Smooth muscle cell (in vitro differentiated cells): Measurements from ENCODE around the gene KRT80. TPM values are rescaled to one million over a fixed set of nuclear protein-coding genes. Genes with fewer than 3 reads are reported as not detected.
A peak's percentile ranks its signal among the peaks of the same experiment; 100 is the strongest.

Experiments used
- DNase-seq: peaks from one replicate; lab custom pipeline; 2025; ENCODE audit not compliant: unreplicated experiment; lab: John Stamatoyannopoulos, UW
- H2AFZ ChIP-seq: fragments of 200-600 bp; sonication (generic); 2 replicates; pipeline ENCODE4 v1.6.0; 2016; ENCODE audit warnings: antibody characterized with exemption, low read depth, mild to moderate bottlenecking
- H3F3A ChIP-seq: fragments of 200-600 bp; sonication (generic); 2 replicates; pipeline ENCODE4 v1.6.0; 2017; ENCODE audit warnings: antibody characterized with exemption, low read depth
- H3K27ac ChIP-seq: fragments of 200-600 bp; sonication (generic); 2 replicates; pipeline ENCODE4 v1.5.1; 2016; ENCODE audit warnings: low read depth, mild to moderate bottlenecking
- H3K27me3 ChIP-seq: fragments of 200-600 bp; sonication (generic); 2 replicates; pipeline ENCODE4 v1.6.1; 2016; ENCODE audit warnings: low read depth, mild to moderate bottlenecking
- H3K36me3 ChIP-seq: fragments of 200-600 bp; sonication (generic); 2 replicates; pipeline ENCODE4 v1.5.1; 2016; ENCODE audit warnings: low read depth
- H3K4me1 ChIP-seq: fragments of 200-600 bp; sonication (generic); 2 replicates; pipeline ENCODE4 v1.5.1; 2016; ENCODE audit warnings: low read depth
- H3K4me2 ChIP-seq: fragments of 200-600 bp; sonication (generic); 2 replicates; pipeline ENCODE4 v1.6.0; 2016; ENCODE audit warnings: mild to moderate bottlenecking
- H3K4me3 ChIP-seq: fragments of 200-600 bp; sonication (generic); 2 replicates; pipeline ENCODE4 v1.5.1; 2016; ENCODE audit warnings: mild to moderate bottlenecking
- H3K79me2 ChIP-seq: fragments of 200-600 bp; sonication (generic); 2 replicates; pipeline ENCODE4 v1.6.0; 2016; ENCODE audit warnings: low read depth, mild to moderate bottlenecking
- H3K9ac ChIP-seq: fragments of 200-600 bp; sonication (generic); 2 replicates; pipeline ENCODE4 v1.6.0; 2016; ENCODE audit warnings: low read depth
- H3K9me3 ChIP-seq: fragments of 200-600 bp; sonication (generic); replicated peaks from 2 replicates; pipeline ENCODE4 v1.5.1; 2016; ENCODE audit warnings: low read depth
- H4K20me1 ChIP-seq: fragments of 200-600 bp; sonication (generic); 2 replicates; pipeline ENCODE4 v1.6.0; 2016; ENCODE audit warnings: low read depth
- CTCF ChIP-seq: fragments of 200-600 bp; sonication (generic); IDR thresholded peaks from 2 replicates; pipeline ENCODE4 v1.5.1; 2017; ENCODE audit warnings: borderline replicate concordance, mild to moderate bottlenecking, antibody characterized with exemption; ENCODE audit not compliant: insufficient read depth, poor library complexity, severe bottlenecking
- WGBS: methylation state at CpG from one replicate; pipeline ENCODE4 v1.1.7; 2016; ENCODE audit warnings: low lambda C conversion rate; 5-methylcytosine and 5-hydroxymethylcytosine counted together
- polyA plus RNA-seq: library from polyadenylated mRNA; unstranded; fragments of >200 nt; fragmentation: Nextera tagmentation; extraction: Ambion mirVana; gene quantifications from 2 replicates; pipeline ENCODE4 v1.2.1, GENCODE V29; 2016
- total RNA-seq: library from RNA; depleted of rRNA; stranded (reverse); fragments of >200 nt; gene quantifications from 2 replicates; pipeline ENCODE4 v1.2.3, GENCODE V29; 2014

The KRT80 gene
- total and polyA plus RNA-seq, 2 experiments from 2014 or later: 5.1 to 11.7 TPM

DNA sequence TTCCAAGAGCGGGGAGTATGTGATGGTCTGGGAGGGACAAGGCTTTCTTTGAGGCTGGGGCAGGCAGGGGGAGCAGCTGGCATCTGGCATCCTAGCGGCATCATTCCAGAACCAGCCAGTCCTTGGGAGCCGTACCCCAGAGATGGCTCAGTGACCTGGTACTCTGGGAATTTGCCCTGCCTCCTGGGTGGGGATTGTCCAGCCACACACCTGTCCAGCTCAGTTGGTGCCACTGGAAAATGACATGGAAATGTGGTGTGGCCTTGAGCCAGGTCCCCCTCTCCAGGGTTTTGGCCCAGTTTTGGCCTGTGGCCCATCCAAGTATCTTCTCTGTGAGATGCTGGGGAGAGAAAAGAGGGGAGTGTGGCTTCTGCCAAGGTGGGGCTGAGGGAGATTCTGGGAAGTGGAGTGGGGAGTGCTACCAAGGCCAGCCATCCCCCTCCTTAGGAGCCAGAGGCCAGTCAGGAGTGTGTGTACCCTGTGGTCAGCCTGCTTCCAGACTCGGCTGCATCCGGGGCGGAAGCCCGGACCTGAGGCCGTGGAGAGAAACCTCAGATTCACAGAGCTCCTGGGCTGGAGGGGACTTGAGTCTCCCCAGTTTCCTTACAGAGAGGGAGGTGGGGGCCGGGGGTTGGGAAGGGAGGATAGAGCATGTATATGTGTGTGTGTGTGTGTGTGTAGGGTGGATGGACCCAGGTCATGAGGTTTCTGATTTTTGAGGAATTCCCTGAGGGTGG, 14.7 kb upstream of the KRT80 start:
- H3K27ac ChIP-seq: no peak overlapping the region
- H3K79me2 ChIP-seq: no peaks in the 10 kb centered on the region
- H3K4me1 ChIP-seq: peaks cover 15% of the 10 kb centered on the region
- no peaks in the 10 kb centered on the region for H3K27me3 ChIP-seq
- H3K36me3 ChIP-seq: no peaks in the 10 kb centered on the region
- WGBS: 93% methylated on average over 8 of the region's 9 CpGs
- H4K20me1 ChIP-seq: no peaks in the 10 kb centered on the region
- no peak overlapping the region for H3K4me3 ChIP-seq
- H3K4me2 ChIP-seq: no peak overlapping the region
- no peak overlapping the region for H2AFZ ChIP-seq
- H3F3A ChIP-seq: no peaks in the 10 kb centered on the region
- no peak for DNase-seq
- TF ChIP-seq CTCF: no peak
- no peaks in the 10 kb centered on the region for H3K9me3 ChIP-seq
- H3K9ac ChIP-seq: no peak overlapping the region

DNA sequence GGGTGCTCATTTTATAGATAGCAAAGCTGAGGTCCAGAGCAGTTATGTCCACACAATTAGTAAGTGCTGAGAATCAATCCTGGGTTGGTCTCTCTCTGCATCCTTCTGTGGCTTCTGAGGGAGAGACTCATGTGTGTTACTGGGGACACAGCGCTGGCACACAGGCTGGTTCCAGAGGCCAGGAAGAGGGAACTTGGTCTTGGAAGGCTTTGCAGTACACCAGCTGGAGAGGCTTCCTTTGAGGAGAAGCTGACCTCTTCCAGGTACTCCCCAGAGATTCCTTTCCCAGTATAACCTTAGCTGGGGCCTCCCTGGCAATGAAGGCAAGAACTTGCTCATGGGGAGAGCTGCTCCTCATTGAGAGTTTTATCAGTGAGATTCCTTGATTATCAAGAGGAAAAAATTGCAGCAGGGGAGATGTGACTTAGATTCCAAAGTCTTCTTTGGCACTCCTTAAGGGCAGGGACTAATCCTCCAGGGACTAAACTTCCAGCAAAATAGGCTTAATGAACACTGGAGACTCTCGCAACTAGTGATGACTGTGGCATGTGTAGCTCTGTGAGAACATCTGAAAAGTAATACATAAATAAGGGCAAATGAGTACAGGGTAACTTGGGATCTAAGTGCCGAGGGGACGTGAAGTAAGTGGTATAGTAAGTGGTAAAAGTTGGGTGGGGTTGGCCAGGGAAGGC, 13.9 kb upstream of the KRT80 start:
- Histone ChIP-seq H3F3A (no peaks in the 10 kb centered on the region), H3K36me3 (no peaks in the 10 kb centered on the region), H3K79me2 (no peaks in the 10 kb centered on the region), H4K20me1 (no peaks in the 10 kb centered on the region), H3K27me3 (no peaks in the 10 kb centered on the region), H3K4me2 (no peak overlapping the region), H3K4me3 (no peak overlapping the region), H2AFZ (no peak overlapping the region), H3K9me3 (no peaks in the 10 kb centered on the region), H3K9ac (no peak overlapping the region), H3K27ac (no peak overlapping the region), H3K4me1 (peaks cover 21% of the 10 kb centered on the region)
- WGBS: 87% methylated on average over 4 of the region's 4 CpGs
- no peak for TF ChIP-seq CTCF
- no peak for DNase-seq

GRCh38 chr12:52204931-52205505, 13.2 kb upstream of the KRT80 start:
- 93% methylated on average over 7 of the region's 7 CpGs for WGBS
- H3K4me3 ChIP-seq: no peak overlapping the region
- peaks cover 21% of the 10 kb centered on the region for H3K4me1 ChIP-seq
- H3K36me3 ChIP-seq: no peaks in the 10 kb centered on the region
- H2AFZ ChIP-seq: no peak overlapping the region
- no peaks in the 10 kb centered on the region for H3K27me3 ChIP-seq
- H3F3A ChIP-seq: no peaks in the 10 kb centered on the region
- TF ChIP-seq CTCF: no peak
- H3K4me2 ChIP-seq: peak overlapping the region; percentile 49
- no peak overlapping the region for H3K9ac ChIP-seq
- no peak overlapping the region for H3K27ac ChIP-seq
- H3K9me3 ChIP-seq: no peaks in the 10 kb centered on the region
- no peak for DNase-seq
- no peaks in the 10 kb centered on the region for H4K20me1 ChIP-seq
- no peaks in the 10 kb centered on the region for H3K79me2 ChIP-seq
